HG02798 (cell line): ENCODE data around the gene RFFL.
"Not testable (repeated sequence)": the region's sequence is repeated elsewhere in the genome, so short reads cannot be mapped to it uniquely, and the experiment has no call there.

ENCODE experiments used
- ATAC-seq: cut with Tn5 transposase; IDR thresholded peaks from one replicate; pipeline ENCODE4 v1.9.1; 2021; ENCODE audit warnings: mild to moderate bottlenecking; ENCODE audit not compliant: unreplicated experiment, poor library complexity

Gene RFFL

GRCh38 chr17:35051579-35052240 lies 11.8 kb downstream of the RFFL start:
- ATAC-seq = peak; percentile 33

GRCh38 chr17:35051183-35051578 lies 12.3 kb downstream of the RFFL start:
- peak; percentile 47 for ATAC-seq

GRCh38 chr17:35050170-35050569 lies 13.3 kb downstream of the RFFL start:
- ATAC-seq = no peak

- ATAC-seq = no peak
These were observed 14.7 kb downstream of the RFFL start for GRCh38 chr17:35048685-35049379.

GRCh38 chr17:35046740-35047283 lies 16.7 kb downstream of the RFFL start:
- ATAC-seq = peak; percentile 60

GRCh38 chr17:35046245-35046644 lies 17.3 kb downstream of the RFFL start:
- no peak for ATAC-seq

- ATAC-seq = not testable (repeated sequence)
These were observed 18.0 kb downstream of the RFFL start for GRCh38 chr17:35045458-35045979.

- no peak for ATAC-seq
These were observed 19.3 kb downstream of the RFFL start for GRCh38 chr17:35044181-35044580.

GRCh38 chr17:35041390-35041789 lies 22.1 kb downstream of the RFFL start:
- ATAC-seq = peak; percentile 58

GRCh38 chr17:35038453-35038852 lies 25.1 kb downstream of the RFFL start:
- no peak for ATAC-seq

- ATAC-seq = no peak
These were observed 32.7 kb downstream of the RFFL start for GRCh38 chr17:35030780-35031179.

- no peak for ATAC-seq
These were observed 34.8 kb downstream of the RFFL start for GRCh38 chr17:35028531-35029262.

- ATAC-seq = not testable (repeated sequence)
These were observed 35.4 kb downstream of the RFFL start for GRCh38 chr17:35028097-35028496.

GRCh38 chr17:35025541-35025940 lies 38.0 kb downstream of the RFFL start:
- ATAC-seq = no peak

GRCh38 chr17:35023538-35023937 lies 40.0 kb downstream of the RFFL start:
- ATAC-seq = no peak

- ATAC-seq = peak; percentile 49
These were observed 40.9 kb downstream of the RFFL start for GRCh38 chr17:35022536-35023063.

GRCh38 chr17:35021520-35022380 lies 41.8 kb downstream of the RFFL start:
- ATAC-seq = no peak

GRCh38 chr17:35019386-35020179 lies 43.9 kb downstream of the RFFL start:
- no peak for ATAC-seq

GRCh38 chr17:35018814-35019213 lies 44.7 kb downstream of the RFFL start:
- no peak for ATAC-seq
